A204.1 (cell line): ENCODE data around the gene ZNF236.
"Not testable (repeated sequence)": the region's sequence is repeated elsewhere in the genome, so short reads cannot be mapped to it uniquely, and the experiment has no call there.

Source experiments
- FAIRE-seq: peaks from 2 replicates; lab custom pipeline; 2012; peaks lifted over from hg19 to GRCh38; lab: Jason Lieb, UNC

ZNF236 gene

GRCh38 chr18:76822506-76823160, at the start of gene ZNF236:
ZNF236 (plus strand) TSS chr18:76822557; CDS start chr18:76822608, 51 bp downstream.
- FAIRE-seq, result no peak

- no peak for FAIRE-seq
Observed at GRCh38 chr18:76772665-76773064, 49.7 kb upstream of the ZNF236 start.

GRCh38 chr18:76777036-76777435, 45.3 kb upstream of the ZNF236 start:
- not testable (repeated sequence) for FAIRE-seq

- no peak for FAIRE-seq
Observed at GRCh38 chr18:76783786-76784484, 38.4 kb upstream of the ZNF236 start.

GRCh38 chr18:76785872-76786271, 36.5 kb upstream of the ZNF236 start:
- FAIRE-seq, result no peak

GRCh38 chr18:76788571-76789317, 33.6 kb upstream of the ZNF236 start:
- FAIRE-seq, result no peak

- no peak for FAIRE-seq
Observed at GRCh38 chr18:76791106-76791505, 31.3 kb upstream of the ZNF236 start.

- no peak for FAIRE-seq
Observed at GRCh38 chr18:76791642-76792041, 30.7 kb upstream of the ZNF236 start.

GRCh38 chr18:76794326-76794725, 28.0 kb upstream of the ZNF236 start:
- FAIRE-seq, result no peak

- FAIRE-seq, result no peak
Observed at GRCh38 chr18:76801567-76802505, 20.5 kb upstream of the ZNF236 start.

GRCh38 chr18:76803413-76803812, 18.9 kb upstream of the ZNF236 start:
- FAIRE-seq, result no peak

- FAIRE-seq, result peak; percentile 14
Observed at GRCh38 chr18:76803814-76804213, 18.5 kb upstream of the ZNF236 start.

GRCh38 chr18:76805221-76805620, 17.1 kb upstream of the ZNF236 start:
- FAIRE-seq, result no peak

- FAIRE-seq, result no peak
Observed at GRCh38 chr18:76806301-76806700, 16.1 kb upstream of the ZNF236 start.

GRCh38 chr18:76808561-76808960, 13.8 kb upstream of the ZNF236 start:
- no peak for FAIRE-seq

- not testable (repeated sequence) for FAIRE-seq
Observed at GRCh38 chr18:76811530-76811929, 10.8 kb upstream of the ZNF236 start.

- no peak for FAIRE-seq
Observed at GRCh38 chr18:76814256-76814655, 8.1 kb upstream of the ZNF236 start.

GRCh38 chr18:76816127-76816526, 6.2 kb upstream of the ZNF236 start:
- no peak for FAIRE-seq

GRCh38 chr18:76817888-76818611, 4.3 kb upstream of the ZNF236 start:
- FAIRE-seq, result no peak

- FAIRE-seq, result no peak
Observed at GRCh38 chr18:76819411-76820136, 2.8 kb upstream of the ZNF236 start.
